Measurements from ENCODE around the gene AOPEP.

DNA sequence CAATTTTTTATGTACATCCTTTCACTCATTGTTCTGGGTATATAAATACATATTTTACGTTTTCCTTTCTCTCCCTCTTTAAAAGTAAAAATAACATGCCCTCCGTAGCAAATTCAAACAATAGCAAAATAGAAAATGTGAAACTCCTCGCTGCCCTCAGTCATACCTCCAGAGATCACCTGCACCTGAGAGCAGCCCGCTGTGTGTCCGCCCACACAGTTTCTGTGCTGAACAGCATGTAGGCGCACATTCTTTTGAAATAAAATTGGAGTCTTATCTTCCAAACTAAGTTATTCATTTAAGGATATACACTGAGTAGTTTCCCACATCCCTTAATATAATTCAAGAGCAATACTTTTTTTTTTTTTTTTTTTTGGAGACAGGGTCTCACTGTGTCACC, 255.7 kb downstream of the AOPEP start:
- TF ChIP-seq CTCF (IDR thresholded peaks at IDR 0.05; ENCODE audit: insufficient read depth, low read depth, low read length) (no peak), EZH2 (IDR thresholded peaks at IDR 0.05; ENCODE audit: insufficient read depth, low read length) (no peak)

Data from astrocyte (in vitro differentiated cells and primary cell).